AG04449 (cell line): Measurements from ENCODE around the gene TMEM92.

Experiments
- CTCF ChIA-PET: fragments of 350-600 bp; formaldehyde crosslinking; extraction: SDS; loops from one replicate; lab custom pipeline; 2021; ENCODE audit warnings: antibody characterized with exemption; lab: Yijun Ruan, JAX
- POLR2A ChIA-PET: fragments of 400-600, 350-600 bp; formaldehyde crosslinking; extraction: SDS; loops from one replicate; lab custom pipeline; 2020; ENCODE audit warnings: antibody characterized with exemption, inconsistent platforms; lab: Yijun Ruan, JAX
- DNase-seq: peaks from one replicate; pipeline ENCODE4 v3.0.0-alpha.2; 2010; ENCODE audit warnings: low read depth, low spot score
- H3K4me3 ChIP-seq: 2 replicates; pipeline ENCODE4 v1.5.1; 2011; ENCODE audit warnings: low read depth, mild to moderate bottlenecking, control low read depth, low read length
- TF ChIP-seq, protein P1 (sequence below): IDR thresholded peaks from one replicate; pipeline ENCODE4 v1.5.1; 2011; ENCODE audit warnings: mild to moderate bottlenecking, moderate library complexity, low read length, control low read depth, inconsistent platforms; ENCODE audit not compliant: insufficient read depth; ENCODE audit errors: missing control alignments

TMEM92 gene

DNA sequence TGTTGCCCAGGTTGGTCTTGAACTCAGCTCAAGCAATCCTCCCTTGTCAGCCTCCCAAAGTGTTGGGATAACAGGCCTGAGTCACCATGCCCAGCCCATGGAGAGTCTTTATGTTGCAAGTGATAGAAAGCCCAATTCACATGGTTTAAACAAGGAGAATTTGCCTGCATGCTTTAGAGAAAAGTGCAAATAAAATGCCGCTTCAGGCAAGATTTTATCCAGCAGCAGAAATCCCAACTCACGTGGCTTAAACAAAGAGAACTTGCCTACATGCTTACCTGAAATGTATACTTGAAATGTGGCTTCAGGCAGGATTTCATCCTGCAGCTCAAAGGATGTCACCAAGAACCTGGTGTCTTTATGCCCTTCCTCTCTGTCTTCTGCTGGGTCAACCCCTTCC is 42.9 kb downstream of the TMEM92 start:
- CTCF ChIA-PET, result interaction anchor here (0.9 to 2.5 kb wide), 6 partner anchors 8 to 223 kb away, joined by 4 to 12 read pairs (median 6); no protein-coding TSS in a partner anchor

DNA sequence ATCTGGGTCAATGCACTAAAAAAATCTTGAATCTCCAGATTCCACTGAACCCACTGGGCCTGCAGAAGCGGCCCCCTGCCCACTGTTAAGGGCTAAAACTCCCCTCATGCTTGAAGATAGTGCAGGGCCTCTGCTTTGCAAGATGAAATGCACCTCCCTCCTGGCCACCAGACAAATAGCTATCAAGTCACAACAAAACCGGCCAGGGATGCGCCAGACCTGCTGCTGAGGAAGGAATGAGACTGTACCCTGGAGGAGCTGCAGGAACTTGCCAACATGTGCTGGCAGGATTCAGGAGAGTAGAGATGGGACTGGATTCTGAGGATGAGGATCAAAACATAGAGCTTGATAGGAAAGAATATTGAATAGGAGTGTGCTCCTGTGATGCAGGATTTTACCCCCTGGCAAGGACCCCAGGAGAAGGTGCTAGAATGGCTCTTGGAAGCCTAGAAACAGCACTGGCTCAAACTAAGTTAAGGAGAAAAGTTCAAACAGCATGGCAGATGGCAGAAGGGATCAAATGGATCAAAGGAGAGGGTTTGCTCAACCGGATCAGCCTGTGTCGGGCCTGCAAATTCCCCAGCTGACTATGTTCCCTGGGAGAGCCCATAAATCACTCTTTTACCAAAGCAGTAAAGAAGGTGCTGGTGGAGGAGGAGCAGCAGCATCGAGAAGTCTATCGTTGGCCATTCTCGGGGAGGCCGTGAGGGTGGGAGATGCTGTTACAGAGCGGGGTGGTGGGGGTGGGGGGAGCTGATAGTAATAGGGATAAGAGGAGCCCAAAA is 44.4 kb downstream of the TMEM92 start:
- DNase-seq, result no peak
- TF ChIP-seq, protein P1, sequence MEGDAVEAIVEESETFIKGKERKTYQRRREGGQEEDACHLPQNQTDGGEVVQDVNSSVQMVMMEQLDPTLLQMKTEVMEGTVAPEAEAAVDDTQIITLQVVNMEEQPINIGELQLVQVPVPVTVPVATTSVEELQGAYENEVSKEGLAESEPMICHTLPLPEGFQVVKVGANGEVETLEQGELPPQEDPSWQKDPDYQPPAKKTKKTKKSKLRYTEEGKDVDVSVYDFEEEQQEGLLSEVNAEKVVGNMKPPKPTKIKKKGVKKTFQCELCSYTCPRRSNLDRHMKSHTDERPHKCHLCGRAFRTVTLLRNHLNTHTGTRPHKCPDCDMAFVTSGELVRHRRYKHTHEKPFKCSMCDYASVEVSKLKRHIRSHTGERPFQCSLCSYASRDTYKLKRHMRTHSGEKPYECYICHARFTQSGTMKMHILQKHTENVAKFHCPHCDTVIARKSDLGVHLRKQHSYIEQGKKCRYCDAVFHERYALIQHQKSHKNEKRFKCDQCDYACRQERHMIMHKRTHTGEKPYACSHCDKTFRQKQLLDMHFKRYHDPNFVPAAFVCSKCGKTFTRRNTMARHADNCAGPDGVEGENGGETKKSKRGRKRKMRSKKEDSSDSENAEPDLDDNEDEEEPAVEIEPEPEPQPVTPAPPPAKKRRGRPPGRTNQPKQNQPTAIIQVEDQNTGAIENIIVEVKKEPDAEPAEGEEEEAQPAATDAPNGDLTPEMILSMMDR, result no peak
- ChIA-PET CTCF (interaction anchor here (0.7 to 2.5 kb wide), 11 partner anchors 10 to 228 kb away, joined by 3 to 12 read pairs (median 4); no protein-coding TSS in a partner anchor), POLR2A (no interaction called here)
- no peak overlapping the region for H3K4me3 ChIP-seq

More for the DNA sequence above, 42.9 kb downstream of the TMEM92 start:
- no peak overlapping the region for H3K4me3 ChIP-seq
- POLR2A ChIA-PET, result no interaction called here
- TF ChIP-seq, protein P1, result no peak
- DNase-seq, result no peak

DNA sequence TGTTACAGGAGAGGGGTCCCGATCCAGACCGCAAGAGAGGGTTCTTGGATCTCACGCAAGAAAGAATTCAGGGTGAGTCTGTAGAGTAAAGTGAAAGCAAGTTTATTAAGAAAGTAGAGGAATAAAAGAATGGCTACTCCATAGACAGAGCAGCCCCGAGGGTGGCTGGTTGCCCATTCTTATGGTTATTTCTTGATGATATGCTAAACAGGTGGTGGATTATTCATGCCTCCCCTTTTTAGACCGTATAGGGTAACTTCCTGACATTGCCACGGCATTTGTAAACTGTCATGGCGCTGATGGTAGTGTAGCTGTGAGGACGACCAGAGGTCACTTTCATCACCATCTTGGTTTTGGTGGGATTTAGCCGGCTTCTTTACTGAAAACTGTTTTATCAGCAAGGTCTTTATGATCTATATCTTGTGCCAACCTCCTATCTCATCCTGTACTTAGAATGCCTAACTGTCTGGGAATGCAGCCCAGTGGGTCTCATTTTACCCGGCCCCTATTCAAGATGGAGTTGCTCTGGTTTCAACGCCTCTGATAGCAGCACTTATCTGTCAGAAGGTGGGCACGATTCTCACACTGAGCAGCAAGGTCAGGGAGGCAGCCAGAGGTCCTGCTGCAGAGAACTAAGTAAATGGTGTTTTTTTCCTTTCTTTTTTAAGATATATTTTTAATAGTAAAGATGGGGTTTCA is 45.2 kb downstream of the TMEM92 start:
- no peak for DNase-seq
- H3K4me3 ChIP-seq, result no peak overlapping the region
- TF ChIP-seq, protein P1, result no peak
- CTCF ChIA-PET, result interaction anchor here (0.7 to 2.4 kb wide), 10 partner anchors 10 to 229 kb away, joined by 3 to 12 read pairs (median 5); no protein-coding TSS in a partner anchor
- POLR2A ChIA-PET, result no interaction called here

DNA sequence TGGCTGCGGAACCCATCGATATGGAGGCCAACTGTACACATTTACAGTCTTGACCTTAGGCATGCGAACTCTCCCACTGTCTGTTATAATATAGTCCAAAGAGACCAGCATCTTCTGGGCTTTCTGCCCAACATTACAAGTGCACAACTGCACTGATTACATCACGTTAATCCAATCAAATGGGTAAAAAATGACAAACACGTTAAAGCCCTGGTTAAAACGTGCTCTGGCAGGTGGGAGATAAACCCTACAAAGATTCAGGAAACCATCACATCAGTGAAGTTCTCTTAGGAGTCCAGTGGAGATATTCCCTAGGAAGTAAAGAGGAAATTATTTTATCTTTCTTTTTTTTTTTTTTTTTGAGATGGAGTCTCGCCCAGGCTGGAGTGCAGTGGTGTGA is 48.0 kb downstream of the TMEM92 start:
- POLR2A ChIA-PET, result no interaction called here
- TF ChIP-seq, protein P1, result no peak

DNA sequence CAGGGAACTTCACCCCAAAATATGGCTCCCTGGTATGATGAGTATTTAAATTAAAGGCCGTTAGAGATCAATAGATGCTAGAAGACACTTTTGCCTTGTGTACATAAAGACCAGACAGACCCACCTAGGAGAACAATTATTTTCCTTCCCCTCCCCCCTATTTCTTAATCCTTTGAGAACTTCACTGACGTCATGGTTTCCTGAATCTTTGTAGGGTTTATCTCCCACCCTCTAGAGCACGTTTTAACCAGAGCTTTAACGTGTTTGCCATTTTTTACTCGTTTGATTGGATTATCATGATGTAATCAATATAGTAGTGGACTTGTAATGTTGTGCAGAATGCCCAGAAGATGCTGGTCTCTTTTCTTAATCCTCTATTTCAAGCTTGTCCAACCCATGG is 48.8 kb downstream of the TMEM92 start:
- TF ChIP-seq, protein P1, result no peak
- no peak overlapping the region for H3K4me3 ChIP-seq
- POLR2A ChIA-PET, result no interaction called here
- CTCF ChIA-PET, result interaction anchor here (1.2 to 1.5 kb wide), 3 partner anchors 9 to 229 kb away, joined by 3 to 4 read pairs (median 3); no protein-coding TSS in a partner anchor
- DNase-seq, result no peak

More for the DNA sequence above, 48.0 kb downstream of the TMEM92 start:
- H3K4me3 ChIP-seq, result no peak overlapping the region
- CTCF ChIA-PET, result interaction anchor here (1.4 to 1.5 kb wide), 2 partner anchors 13 to 228 kb away, joined by 3 to 4 read pairs; no protein-coding TSS in a partner anchor
- no peak for DNase-seq

DNA sequence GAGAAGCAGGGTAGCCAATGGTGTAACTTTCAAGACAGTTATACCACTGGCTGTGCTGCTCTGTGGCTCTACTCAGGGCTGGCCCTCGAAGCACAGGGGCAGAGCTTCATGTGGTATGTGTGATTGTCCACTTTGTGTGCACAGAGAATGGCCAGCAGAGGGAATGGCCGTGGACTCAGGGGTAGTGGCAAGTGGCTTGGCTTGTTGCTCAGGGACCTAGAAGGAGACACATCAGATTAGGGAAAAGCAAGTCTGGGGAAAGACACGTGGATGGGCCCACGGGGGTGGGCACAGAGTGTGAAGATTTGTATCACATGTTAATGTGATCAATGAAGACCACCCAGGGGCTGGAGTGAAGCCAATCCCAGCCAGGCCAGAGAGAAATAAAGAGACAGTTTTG is 51.6 kb downstream of the TMEM92 start:
- POLR2A ChIA-PET, result no interaction called here
- DNase-seq, result no peak

More for the DNA sequence above, 51.6 kb downstream of the TMEM92 start:
- no peak overlapping the region for H3K4me3 ChIP-seq
- CTCF ChIA-PET, result no interaction called here
- TF ChIP-seq, protein P1, result no peak
